Stimulated activated CD4-positive, alpha-beta T cell treated with anti-CD3 and anti-CD28 coated beads, Interleukin-15, amount 100 ng/mL, for 24 hours (primary cell): ENCODE results near the gene COMMD2.

Experiments
- DNase-seq: peaks from one replicate; pipeline ENCODE4 v3.0.0-alpha.2; 2020

Gene COMMD2

GRCh38 chr3:149752051-149752787, at the start of gene COMMD2:
Gene COMMD2 (minus strand): TSS chr3:149752489. CDS start chr3:149752444, 45 bp downstream.
- DNase-seq = peak; percentile 87

DNA sequence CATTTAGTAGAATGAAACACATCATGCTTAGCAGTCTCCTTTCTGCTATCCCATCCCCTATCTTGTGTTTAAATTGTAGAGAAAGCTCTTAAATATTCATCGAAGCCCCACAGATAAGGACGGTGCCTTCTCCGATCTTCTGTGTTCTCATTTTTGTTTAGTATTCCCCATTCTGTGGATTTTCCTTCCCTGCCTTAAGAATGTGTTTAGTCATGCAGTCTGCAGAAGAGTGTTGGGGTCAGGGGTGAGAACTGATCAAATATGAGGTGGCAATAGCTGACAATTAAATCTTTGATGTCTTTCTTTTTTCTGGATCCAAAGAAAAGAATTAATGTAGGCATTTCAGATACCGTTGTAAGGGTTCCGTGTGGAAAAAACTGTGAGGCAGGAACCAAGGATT, 49.4 kb upstream of the COMMD2 start:
- DNase-seq = no peak

DNA sequence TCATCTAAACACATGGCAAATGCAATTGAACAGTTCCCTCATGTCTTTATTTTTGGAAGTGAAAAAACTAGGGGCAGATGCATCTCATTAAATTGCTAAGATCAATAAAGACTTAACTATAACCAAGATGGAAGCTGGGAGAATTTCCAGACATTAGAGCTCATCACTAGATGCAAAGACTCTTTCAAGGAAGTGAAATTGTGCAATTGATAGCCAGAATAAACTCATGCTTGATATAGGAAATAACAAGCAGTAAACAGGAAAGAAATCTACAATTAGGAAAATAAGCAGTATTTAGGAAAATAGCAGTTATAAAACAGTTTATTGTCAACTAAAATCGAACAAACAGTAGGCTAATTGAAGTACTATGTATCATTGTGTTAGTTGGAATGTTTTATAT, 48.9 kb upstream of the COMMD2 start:
- no peak for DNase-seq

DNA sequence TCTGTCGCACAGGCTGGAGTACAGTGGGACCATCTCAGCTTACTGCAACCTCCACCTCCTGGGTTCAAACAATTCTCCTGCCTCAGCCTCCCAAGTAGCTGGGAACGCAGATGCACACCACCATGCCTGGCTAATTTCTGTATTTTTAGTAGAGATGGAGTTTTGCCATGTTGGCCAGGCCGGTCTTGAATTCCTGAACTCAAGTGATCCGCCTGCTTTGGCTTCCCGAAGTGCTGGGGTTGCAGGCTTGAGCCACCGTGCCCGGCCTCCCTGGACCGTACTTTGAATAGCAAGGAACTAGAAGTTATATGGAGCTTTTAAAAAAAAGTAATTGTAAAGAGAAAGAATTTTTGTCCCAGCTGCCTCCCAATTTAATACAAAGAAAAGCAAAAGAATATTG, 48.4 kb upstream of the COMMD2 start:
- no peak for DNase-seq

- no peak for DNase-seq
Observed at GRCh38 chr3:149796026-149796425, 43.7 kb upstream of the COMMD2 start.

DNA sequence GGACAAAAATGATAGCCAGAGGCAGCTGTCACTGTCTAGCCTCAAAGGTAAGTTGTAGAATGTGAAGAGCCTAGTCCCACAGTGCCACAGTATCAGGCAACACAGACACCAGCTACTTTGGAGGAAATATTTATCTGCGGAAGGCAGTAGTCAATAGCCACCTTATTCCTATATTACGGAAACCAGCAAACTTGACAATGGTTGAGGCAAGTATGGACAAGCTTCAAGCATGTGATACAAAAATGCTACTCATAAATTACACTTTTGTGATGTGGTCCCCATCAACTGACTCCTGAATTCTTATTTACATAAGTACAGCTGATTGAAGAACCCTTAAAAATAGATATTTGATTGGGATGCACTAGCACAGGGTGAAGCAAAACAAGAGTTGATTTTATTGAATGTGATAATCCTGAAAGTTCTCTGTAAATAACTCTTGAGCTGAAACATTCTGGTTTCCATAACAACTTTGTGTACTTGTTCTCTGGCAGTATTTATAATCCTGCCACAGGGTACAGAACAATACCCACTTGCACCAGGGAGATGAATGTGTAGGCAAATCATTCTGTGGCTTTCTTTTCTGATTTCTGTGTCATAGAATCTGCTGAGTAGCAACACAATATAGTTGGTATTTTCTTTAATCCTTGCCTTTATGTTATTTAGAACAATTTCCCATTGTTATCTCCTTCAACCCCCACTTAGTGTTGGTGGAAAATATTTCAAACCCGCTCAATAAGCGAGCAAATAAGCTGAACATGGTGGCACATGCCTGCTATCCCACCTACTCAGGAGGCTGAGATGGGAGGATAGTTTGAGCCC, 40.4 kb upstream of the COMMD2 start, which contains the start of gene ANKUB1:
ANKUB1 (minus strand) TSS at position 103 of the 819 bp plus-strand sequence. CDS start 188 bp downstream, outside the sequence.
- no peak for DNase-seq

DNA sequence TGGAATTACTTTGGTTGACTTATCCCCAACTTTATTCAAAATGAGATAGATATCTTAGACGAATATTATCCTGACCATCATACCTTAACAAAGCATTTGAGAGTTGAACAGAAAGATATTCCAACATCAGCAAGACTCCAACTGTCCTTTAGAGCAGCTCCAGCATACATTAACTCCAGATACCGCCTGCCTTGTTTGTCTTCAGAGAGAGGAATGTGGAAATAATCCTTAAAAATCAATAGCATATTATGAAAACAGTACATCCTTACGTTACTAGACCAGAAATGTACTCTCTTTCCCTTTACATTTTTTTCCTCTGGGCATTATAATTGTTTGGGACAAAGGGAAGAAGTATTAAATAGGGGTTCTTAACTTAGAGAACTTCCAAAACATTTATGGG, 38.4 kb upstream of the COMMD2 start:
- DNase-seq = no peak

GRCh38 chr3:149790268-149790667, 38.0 kb upstream of the COMMD2 start:
- DNase-seq = no peak

GRCh38 chr3:149784064-149784704, 31.9 kb upstream of the COMMD2 start:
- DNase-seq = no peak

- no peak for DNase-seq
Observed at GRCh38 chr3:149783576-149783975, 31.3 kb upstream of the COMMD2 start.

- no peak for DNase-seq
Observed at GRCh38 chr3:149781741-149782140, 29.5 kb upstream of the COMMD2 start.

- no peak for DNase-seq
Observed at GRCh38 chr3:149781211-149781610, 28.9 kb upstream of the COMMD2 start.

GRCh38 chr3:149777414-149778214, 25.3 kb upstream of the COMMD2 start:
- DNase-seq = no peak

- no peak for DNase-seq
Observed at GRCh38 chr3:149776170-149776569, 23.9 kb upstream of the COMMD2 start.

- no peak for DNase-seq
Observed at GRCh38 chr3:149772861-149773260, 20.6 kb upstream of the COMMD2 start.

- peak; percentile 53 for DNase-seq
Observed at GRCh38 chr3:149771652-149772271, 19.5 kb upstream of the COMMD2 start.

GRCh38 chr3:149770246-149770645, 18.0 kb upstream of the COMMD2 start:
- no peak for DNase-seq

GRCh38 chr3:149768704-149769103, 16.4 kb upstream of the COMMD2 start:
- DNase-seq = no peak

DNA sequence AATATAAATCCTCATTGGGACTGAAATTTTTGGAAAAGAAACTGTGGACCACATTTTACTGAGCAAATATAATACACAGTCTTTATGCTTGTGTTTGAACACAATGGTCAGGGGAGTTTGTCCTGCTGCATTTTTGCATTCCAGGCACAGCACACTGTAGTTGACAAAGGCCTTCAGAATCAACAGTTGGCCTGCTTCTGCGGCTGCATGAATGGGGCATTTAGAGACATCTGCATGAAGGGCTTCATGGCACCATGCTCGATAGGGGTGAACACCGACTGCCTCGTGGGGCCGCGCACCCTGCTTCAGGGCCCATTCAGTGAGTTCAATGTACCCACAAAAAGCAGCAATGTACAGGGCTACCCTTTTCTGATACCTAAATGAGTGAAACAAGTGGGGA, 15.4 kb upstream of the COMMD2 start:
- no peak for DNase-seq

GRCh38 chr3:149765762-149766334, 13.6 kb upstream of the COMMD2 start:
- DNase-seq = no peak

- DNase-seq = no peak
Observed at GRCh38 chr3:149764302-149764701, 12.0 kb upstream of the COMMD2 start.
